Measurements from ENCODE around the gene LIN9. TPM values are rescaled to one million over a fixed set of nuclear protein-coding genes. Genes with fewer than 3 reads are reported as not detected.
"Not testable (repeated sequence)": the region's sequence is repeated elsewhere in the genome, so short reads cannot be mapped to it uniquely, and the experiment has no call there.

Gene LIN9
- total and polyA plus RNA-seq, 2 experiments from 2014 or later, result 3.9 to 4.0 TPM

- Histone ChIP-seq H3K4me3 (no peak overlapping the region), H3K4me1 (ENCODE audit: insufficient read depth) (peaks cover under 1% of the 10 kb centered on the region; the same call in 1 of the 2 replicates), H3K4me2 (ENCODE audit: unreplicated experiment) (no peak overlapping the region), H4K20me1 (ENCODE audit: insufficient read depth) (no peaks in the 10 kb centered on the region), H3K36me3 (ENCODE audit: low read depth) (no peaks in the 10 kb centered on the region), H3K9ac (no peak overlapping the region), H3K27ac (no peak overlapping the region), H3K27me3 (replicated peaks; ENCODE audit: insufficient read depth) (no peaks in the 10 kb centered on the region), H3K9me3 (ENCODE audit: low read depth) (no peaks in the 10 kb centered on the region), H2AFZ (no peak overlapping the region), H3K9me2 (ENCODE audit: insufficient read depth) (no peaks in the 10 kb centered on the region), H3F3A (ENCODE audit: insufficient read depth) (no peaks in the 10 kb centered on the region), H3K79me2 (ENCODE audit: insufficient read depth) (no peaks in the 10 kb centered on the region)
- WGBS, 2 experiments (ENCODE audit: low coverage in 1 of 2, low lambda C conversion rate in 2 of 2, missing lambda C conversion rate in 2 of 2), result 96 to 100% methylated on average over 1 of the region's 1 CpG
- in situ Hi-C loops (cut with MboI), result no loop called here
- TF ChIP-seq EZH2phosphoT487 (IDR thresholded peaks at IDR 0.05; ENCODE audit: insufficient read depth, low read depth) (no peak), EZH2 (IDR thresholded peaks at IDR 0.05; ENCODE audit: insufficient read depth, poor library complexity, severe bottlenecking) (no peak)
- DNase-seq, result no peak
Measured at GRCh38 chr1:226274138-226274537, 34.8 kb downstream of the LIN9 start.

GRCh38 chr1:226272233-226272902 is 36.6 kb downstream of the LIN9 start:
- not testable (repeated sequence) for H3K9me3 ChIP-seq (ENCODE audit: low read depth)

GRCh38 chr1:226268421-226269124 is 40.4 kb downstream of the LIN9 start:
- Histone ChIP-seq H3K4me1 (ENCODE audit: insufficient read depth) (peaks cover 10% of the 10 kb centered on the region; the same call in 1 of the 2 replicates), H3K4me3 (no peak overlapping the region), H3K9me3 (ENCODE audit: low read depth) (no peaks in the 10 kb centered on the region), H3K4me2 (ENCODE audit: unreplicated experiment) (no peak overlapping the region), H3K79me2 (ENCODE audit: insufficient read depth) (no peaks in the 10 kb centered on the region), H3K9ac (no peak overlapping the region), H2AFZ (no peak overlapping the region), H3F3A (ENCODE audit: insufficient read depth) (peaks cover 8% of the 10 kb centered on the region; the same call in 1 of the 2 replicates), H3K27ac (no peak overlapping the region), H3K9me2 (ENCODE audit: insufficient read depth) (no peaks in the 10 kb centered on the region), H4K20me1 (ENCODE audit: insufficient read depth) (no peaks in the 10 kb centered on the region), H3K27me3 (replicated peaks; ENCODE audit: insufficient read depth) (no peaks in the 10 kb centered on the region), H3K36me3 (ENCODE audit: low read depth) (no peaks in the 10 kb centered on the region)
- peak; percentile 69 for DNase-seq
- WGBS, 2 experiments (ENCODE audit: low coverage in 1 of 2, low lambda C conversion rate in 2 of 2, missing lambda C conversion rate in 2 of 2), result 54 to 62% methylated on average over 3 of the region's 3 CpGs
- TF ChIP-seq EZH2phosphoT487 (IDR thresholded peaks at IDR 0.05; ENCODE audit: insufficient read depth, low read depth), result no peak
- in situ Hi-C loops (cut with MboI), result no loop called here

More at GRCh38 chr1:226272233-226272902, 36.6 kb downstream of the LIN9 start:
- in situ Hi-C loops (cut with MboI); DNase-seq; H3K36me3 ChIP-seq (ENCODE audit: low read depth); H3K4me2 ChIP-seq (ENCODE audit: unreplicated experiment); H3K27ac ChIP-seq; H3K27me3 ChIP-seq (replicated peaks; ENCODE audit: insufficient read depth); H3K4me3 ChIP-seq; H4K20me1 ChIP-seq (ENCODE audit: insufficient read depth); H2AFZ ChIP-seq; H3F3A ChIP-seq (ENCODE audit: insufficient read depth); H3K79me2 ChIP-seq (ENCODE audit: insufficient read depth); H3K9me2 ChIP-seq (ENCODE audit: insufficient read depth); H3K9ac ChIP-seq: not testable (repeated sequence)
- 77 to 78% methylated on average over 8 of the region's 8 CpGs for WGBS, 2 experiments (ENCODE audit: low coverage in 1 of 2, low lambda C conversion rate in 2 of 2, missing lambda C conversion rate in 2 of 2)
- H3K4me1 ChIP-seq (ENCODE audit: insufficient read depth), result peaks cover 10% of the 10 kb centered on the region; the same call in 1 of the 2 replicates

- no peaks in the 10 kb centered on the region for H3F3A ChIP-seq (ENCODE audit: insufficient read depth)
- no peak overlapping the region for H3K9ac ChIP-seq
- no peaks in the 10 kb centered on the region for H4K20me1 ChIP-seq (ENCODE audit: insufficient read depth)
- in situ Hi-C loops (cut with MboI), result no loop called here
- 97 to 100% methylated on average over 1 of the region's 1 CpG for WGBS, 2 experiments (ENCODE audit: low coverage in 1 of 2, low lambda C conversion rate in 2 of 2, missing lambda C conversion rate in 2 of 2)
- no peak overlapping the region for H3K4me3 ChIP-seq
- TF ChIP-seq EZH2 (IDR thresholded peaks at IDR 0.05; ENCODE audit: insufficient read depth, poor library complexity, severe bottlenecking), result no peak
- TF ChIP-seq EZH2phosphoT487 (IDR thresholded peaks at IDR 0.05; ENCODE audit: insufficient read depth, low read depth), result no peak
- H3K9me3 ChIP-seq (ENCODE audit: low read depth), result no peaks in the 10 kb centered on the region
- no peak overlapping the region for H2AFZ ChIP-seq
- H3K36me3 ChIP-seq (ENCODE audit: low read depth), result peaks cover 11% of the 10 kb centered on the region; the same call in 1 of the 2 replicates
- H3K4me2 ChIP-seq (ENCODE audit: unreplicated experiment), result no peak overlapping the region
- H3K79me2 ChIP-seq (ENCODE audit: insufficient read depth), result no peaks in the 10 kb centered on the region
- no peak for DNase-seq
- no peak overlapping the region for H3K27ac ChIP-seq
- H3K4me1 ChIP-seq (ENCODE audit: insufficient read depth), result no peaks in the 10 kb centered on the region
- H3K27me3 ChIP-seq (replicated peaks; ENCODE audit: insufficient read depth), result no peaks in the 10 kb centered on the region
- no peaks in the 10 kb centered on the region for H3K9me2 ChIP-seq (ENCODE audit: insufficient read depth)
Measured at GRCh38 chr1:226261818-226262217, 47.1 kb downstream of the LIN9 start.
